Thyroid gland (tissue), 4 donors: Measurements from ENCODE around the gene PDZD2. TPM values are rescaled to one million over a fixed set of nuclear protein-coding genes. Genes with fewer than 3 reads are reported as not detected.

Experiments
- DNase-seq, 2 donors: peaks; one replicate each; pipeline ENCODE4 v3.0.0-alpha.2; 2019
- H3K27ac ChIP-seq, 3 donors: fragments of 200-600 bp; sonication (generic); 1 replicate in 2 of 3; 2 replicates in 1 of 3; pipeline ENCODE4 v1.5.1; 2016 to 2019; ENCODE audit warnings: mild to moderate bottlenecking in 1 of 3, moderate library complexity in 1 of 3
- H3K27me3 ChIP-seq: fragments of 200-600 bp; sonication (generic); one replicate; pipeline ENCODE4 v1.5.1; 2019
- H3K36me3 ChIP-seq, 2 donors: fragments of 200-600 bp; sonication (generic); one replicate each; pipeline ENCODE4 v1.5.1; 2016 to 2019
- H3K4me1 ChIP-seq, 2 donors: fragments of 200-600 bp; sonication (generic); one replicate each; pipeline ENCODE4 v1.5.1; 2017 to 2019
- H3K4me3 ChIP-seq, 3 donors: fragments of 200-600 bp; sonication (generic); replicated peaks in 1 of 3; 1 replicate in 2 of 3; 2 replicates in 1 of 3; pipeline ENCODE4 v1.5.1; 2016; ENCODE audit warnings: mild to moderate bottlenecking in 1 of 3
- H3K9me3 ChIP-seq: fragments of 200-600 bp; sonication (generic); one replicate; pipeline ENCODE4 v1.5.1; 2017
- POLR2A ChIP-seq, 2 donors: fragments of 450-650 bp; IDR thresholded peaks; one replicate each; pipeline ENCODE4 v1.6.1; 2017; ENCODE audit warnings: antibody characterized with exemption in 2 of 2, mild to moderate bottlenecking in 2 of 2, moderate library complexity in 1 of 2
- WGBS, 2 donors: methylation state at CpG; one replicate each; pipeline ENCODE4 v1.1.5; 2017; 5-methylcytosine and 5-hydroxymethylcytosine counted together
- intact Hi-C: fragments of 100-400 bp; cut with DNase I; formaldehyde crosslinking; loops from one replicate; pipeline ENCODE4 v1.15.1; 2023
- total RNA-seq, 4 donors: library from RNA; depleted of rRNA; stranded (reverse); fragments of >200 nt; gene quantifications; one replicate each; pipeline ENCODE4 v1.2.3, GENCODE V29; 2016
- TF ChIP-seq, protein P1 (sequence below), 6 experiments: fragments of 200-600 bp in 3 of 6; fragments of 450-650 bp in 3 of 6; sonication (generic) in 3 of 6; IDR thresholded peaks; one replicate each; pipeline ENCODE4 v1.5.1; 2016 to 2019; ENCODE audit warnings: antibody characterized with exemption in 6 of 6, mild to moderate bottlenecking in 2 of 6, inconsistent platforms in 1 of 6, moderate library complexity in 1 of 6

The PDZD2 gene
- total RNA-seq, 4 donors from 2014 or later = 1.8 to 4.5 (median 3.9) TPM

DNA sequence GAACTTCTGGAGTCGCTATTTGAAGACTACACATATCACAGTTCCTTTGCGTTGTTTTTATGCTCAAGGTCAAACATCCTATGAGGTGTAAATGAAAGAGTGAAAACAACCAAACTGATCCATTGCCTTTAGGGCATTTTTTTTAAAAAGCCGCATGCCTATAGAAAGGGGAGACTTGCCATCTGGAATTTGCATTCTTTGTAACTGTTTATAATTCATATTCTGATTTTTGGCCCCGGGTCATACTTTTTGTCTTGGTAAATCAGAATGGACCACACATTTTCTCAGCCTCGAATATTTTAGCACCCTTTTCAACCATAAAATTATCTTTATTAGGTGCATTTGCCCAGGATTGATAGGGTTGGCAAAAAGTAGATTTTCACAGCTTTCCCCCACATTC is 347.2 kb downstream of the PDZD2 start:
- WGBS, 2 donors = 90 to 91% methylated on average over 5 of the region's 5 CpGs
- Histone ChIP-seq H3K4me1 (no peaks in the 10 kb centered on the region), H3K9me3 (no peaks in the 10 kb centered on the region), H3K27me3 (no peaks in the 10 kb centered on the region), H3K27ac (no peak overlapping the region), H3K36me3 (no peaks in the 10 kb centered on the region), H3K4me3 (no peak overlapping the region)
- TF ChIP-seq POLR2A (IDR thresholded peaks at IDR 0.05) = no peak
- TF ChIP-seq, protein P1, sequence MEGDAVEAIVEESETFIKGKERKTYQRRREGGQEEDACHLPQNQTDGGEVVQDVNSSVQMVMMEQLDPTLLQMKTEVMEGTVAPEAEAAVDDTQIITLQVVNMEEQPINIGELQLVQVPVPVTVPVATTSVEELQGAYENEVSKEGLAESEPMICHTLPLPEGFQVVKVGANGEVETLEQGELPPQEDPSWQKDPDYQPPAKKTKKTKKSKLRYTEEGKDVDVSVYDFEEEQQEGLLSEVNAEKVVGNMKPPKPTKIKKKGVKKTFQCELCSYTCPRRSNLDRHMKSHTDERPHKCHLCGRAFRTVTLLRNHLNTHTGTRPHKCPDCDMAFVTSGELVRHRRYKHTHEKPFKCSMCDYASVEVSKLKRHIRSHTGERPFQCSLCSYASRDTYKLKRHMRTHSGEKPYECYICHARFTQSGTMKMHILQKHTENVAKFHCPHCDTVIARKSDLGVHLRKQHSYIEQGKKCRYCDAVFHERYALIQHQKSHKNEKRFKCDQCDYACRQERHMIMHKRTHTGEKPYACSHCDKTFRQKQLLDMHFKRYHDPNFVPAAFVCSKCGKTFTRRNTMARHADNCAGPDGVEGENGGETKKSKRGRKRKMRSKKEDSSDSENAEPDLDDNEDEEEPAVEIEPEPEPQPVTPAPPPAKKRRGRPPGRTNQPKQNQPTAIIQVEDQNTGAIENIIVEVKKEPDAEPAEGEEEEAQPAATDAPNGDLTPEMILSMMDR (IDR thresholded peaks at IDR 0.05) = no peak
- intact Hi-C loops = no loop called here
- no peak for DNase-seq

- no peak overlapping the region for H3K4me3 ChIP-seq
- no peaks in the 10 kb centered on the region for H3K27me3 ChIP-seq
- TF ChIP-seq, protein P1 (IDR thresholded peaks at IDR 0.05) = no peak
- no peak for TF ChIP-seq POLR2A (IDR thresholded peaks at IDR 0.05)
- no peaks in the 10 kb centered on the region for H3K36me3 ChIP-seq
- H3K4me1 ChIP-seq = no peaks in the 10 kb centered on the region
- no peak for DNase-seq
- intact Hi-C loops = no loop called here
- WGBS, 2 donors = 93 to 95% methylated on average over 7 of the region's 7 CpGs
- no peaks in the 10 kb centered on the region for H3K9me3 ChIP-seq
- H3K27ac ChIP-seq = no peak overlapping the region
Measured at GRCh38 chr5:31987985-31988710, 349.2 kb downstream of the PDZD2 start.

DNA sequence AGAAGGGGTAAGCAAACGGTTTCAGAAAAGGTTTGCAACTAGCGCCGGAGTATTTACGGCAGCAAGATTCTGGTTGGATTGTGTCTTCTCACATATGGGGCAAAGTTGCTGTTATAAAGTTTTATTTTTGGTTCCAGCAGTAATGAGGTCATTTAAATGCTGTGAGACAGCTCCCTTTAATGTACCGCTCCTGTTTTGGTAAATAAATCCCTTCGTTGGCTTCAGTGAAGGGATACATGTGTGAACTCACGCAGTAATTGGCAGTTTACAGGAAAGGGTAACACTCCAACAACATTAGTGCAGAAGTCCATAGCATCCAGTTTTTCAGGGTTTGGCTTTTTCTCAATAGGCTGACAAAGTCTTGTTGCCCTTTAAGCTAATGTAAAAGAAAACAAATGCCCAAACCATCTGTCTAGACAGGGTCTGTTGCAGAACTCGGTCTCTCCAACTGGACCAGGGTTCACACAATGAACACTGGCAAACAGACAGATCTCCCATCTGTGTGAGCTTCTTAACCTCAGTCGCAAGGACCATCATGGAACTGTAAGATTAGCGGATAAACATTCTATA is 351.2 kb downstream of the PDZD2 start:
- WGBS, 2 donors = 85 to 90% methylated on average over 10 of the region's 10 CpGs
- no peaks in the 10 kb centered on the region for H3K9me3 ChIP-seq
- no peak overlapping the region for H3K27ac ChIP-seq
- H3K4me1 ChIP-seq = no peaks in the 10 kb centered on the region
- no peaks in the 10 kb centered on the region for H3K27me3 ChIP-seq
- TF ChIP-seq, protein P1 (IDR thresholded peaks at IDR 0.05) = no peak
- no peak for TF ChIP-seq POLR2A (IDR thresholded peaks at IDR 0.05)
- intact Hi-C loops = no loop called here
- no peak for DNase-seq
- H3K36me3 ChIP-seq = no peaks in the 10 kb centered on the region
- no peak overlapping the region for H3K4me3 ChIP-seq

- no peak for DNase-seq
- no peak for TF ChIP-seq POLR2A (IDR thresholded peaks at IDR 0.05)
- TF ChIP-seq, protein P1 (IDR thresholded peaks at IDR 0.05) = no peak
- Histone ChIP-seq H3K4me1 (no peaks in the 10 kb centered on the region), H3K27ac (no peak overlapping the region), H3K9me3 (no peaks in the 10 kb centered on the region), H3K4me3 (no peak overlapping the region), H3K36me3 (no peaks in the 10 kb centered on the region), H3K27me3 (no peaks in the 10 kb centered on the region)
- 71 to 89% methylated on average over 3 of the region's 3 CpGs for WGBS, 2 donors
- intact Hi-C loops = no loop called here
Measured at GRCh38 chr5:31990701-31991110, 351.8 kb downstream of the PDZD2 start.

DNA sequence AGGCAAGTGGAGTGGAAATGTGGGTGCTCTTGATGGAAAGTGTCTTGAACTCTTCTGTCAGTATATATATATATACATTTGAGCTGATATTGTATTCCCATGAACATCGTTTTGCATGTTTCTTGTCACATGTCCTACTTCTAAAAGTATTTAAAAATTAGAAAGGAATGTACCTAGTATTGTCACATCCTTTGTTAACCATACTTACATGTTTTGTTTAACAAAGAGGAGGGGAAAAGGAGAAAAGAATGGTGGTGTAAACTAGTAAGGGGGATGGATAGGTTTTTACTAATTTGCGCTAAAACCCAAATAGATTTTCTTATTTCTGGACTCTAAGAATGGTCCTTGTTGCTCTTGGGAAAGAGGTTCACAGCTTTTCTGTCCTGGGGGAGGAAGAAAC is 353.4 kb downstream of the PDZD2 start:
- 90 to 91% methylated on average over 2 of the region's 2 CpGs for WGBS, 2 donors
- intact Hi-C loops = no loop called here

More for the DNA sequence above, 353.4 kb downstream of the PDZD2 start:
- Histone ChIP-seq H3K4me1 (no peaks in the 10 kb centered on the region), H3K4me3 (no peak overlapping the region), H3K27me3 (no peaks in the 10 kb centered on the region), H3K36me3 (no peaks in the 10 kb centered on the region), H3K27ac (no peak overlapping the region), H3K9me3 (no peaks in the 10 kb centered on the region)
- TF ChIP-seq, protein P1 (IDR thresholded peaks at IDR 0.05) = no peak
- TF ChIP-seq POLR2A (IDR thresholded peaks at IDR 0.05) = no peak
- no peak for DNase-seq
